Mucosa of descending colon (tissue), 3 donors: ENCODE data around the gene UGT1A8. TPM values are rescaled to one million over a fixed set of nuclear protein-coding genes. Genes with fewer than 3 reads are reported as not detected.
"Not testable (repeated sequence)": the region's sequence is repeated elsewhere in the genome, so short reads cannot be mapped to it uniquely, and the experiment has no call there.

Experiments used
- ATAC-seq: fragments of 200-7000 bp; cut with Tn5 transposase; one replicate; pipeline ENCODE4 v1.9.1; 2020; ENCODE audit warnings: mild to moderate bottlenecking, moderate library complexity
- DNase-seq, 3 donors: peaks; one replicate each; pipeline ENCODE4 v3.0.0-alpha.2; 2020
- H3K36me3 ChIP-seq: fragments of 200-600 bp; one replicate; pipeline ENCODE4 v1.8.0; 2021; ENCODE audit warnings: low read depth, mild to moderate bottlenecking
- H3K4me1 ChIP-seq: fragments of 200-600 bp; one replicate; pipeline ENCODE4 v1.8.0; 2021; ENCODE audit warnings: low read depth, mild to moderate bottlenecking
- H3K4me3 ChIP-seq: fragments of 200-600 bp; one replicate; pipeline ENCODE4 v1.8.0; 2021; ENCODE audit warnings: mild to moderate bottlenecking
- H3K9me3 ChIP-seq: fragments of 200-600 bp; one replicate; pipeline ENCODE4 v1.8.0; 2021; ENCODE audit warnings: mild to moderate bottlenecking
- intact Hi-C, 2 donors: fragments of 100-400 bp; cut with DNase I in 1 of 2; cut with micrococcal nuclease in 1 of 2; formaldehyde crosslinking; loops; one replicate each; pipeline versions ENCODE4 v1.11.0 to v1.11.1; 2022; cut with DNase I, micrococcal nuclease
- total RNA-seq, 3 donors: library from RNA; stranded (reverse); fragmentation: NEBNext Ultra II Directional in 2 of 3; extraction: Animal tissue kit (Norgen Biotek cat#: 25700) in 2 of 3; gene quantifications; one replicate each; pipeline versions ENCODE4 v1.2.1 to v1.2.4, GENCODE V29; 2021 to 2023
- TF ChIP-seq, protein P1 (sequence below): fragments of 200-600 bp; IDR thresholded peaks from one replicate; pipeline ENCODE4 v1.8.0; 2022; ENCODE audit warnings: antibody characterized with exemption, mild to moderate bottlenecking
- donor health status: DM: no; HTN: no; CAD: no; lungs with moderate emphysema.
- donor health status: DM: no; HTN: no; CAD: no.
- donor health status: DM: no; HTN: yes; CAD: no.

The UGT1A8 gene
- total RNA-seq, 3 donors from 2014 or later, result 7.4 to 34.2 (median 12.2) TPM

DNA sequence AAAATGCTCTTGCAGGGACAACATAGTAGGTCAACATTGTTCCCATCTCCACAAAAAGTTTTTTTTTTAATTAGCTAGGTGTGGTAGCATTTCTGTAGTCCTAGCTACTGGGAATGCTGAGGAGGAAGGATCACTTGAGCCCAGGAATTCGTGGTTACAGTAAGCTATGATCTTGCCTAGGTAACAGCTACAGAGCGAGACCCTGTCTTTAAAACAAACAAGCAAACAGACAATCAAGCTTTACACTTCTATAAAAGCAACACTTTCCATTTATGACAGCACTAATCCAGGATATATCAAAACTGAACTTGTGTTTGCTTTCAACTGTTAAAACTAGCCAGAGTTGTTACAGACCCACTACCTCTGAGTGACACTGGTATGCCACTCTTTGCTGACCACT is 123.4 kb downstream of the UGT1A8 start:
- DNase-seq, result no peak
- no peaks in the 10 kb centered on the region for H3K36me3 ChIP-seq
- intact Hi-C loops, result no loop called here
- H3K9me3 ChIP-seq, result no peaks in the 10 kb centered on the region
- no peak overlapping the region for H3K4me3 ChIP-seq
- TF ChIP-seq, protein P1, sequence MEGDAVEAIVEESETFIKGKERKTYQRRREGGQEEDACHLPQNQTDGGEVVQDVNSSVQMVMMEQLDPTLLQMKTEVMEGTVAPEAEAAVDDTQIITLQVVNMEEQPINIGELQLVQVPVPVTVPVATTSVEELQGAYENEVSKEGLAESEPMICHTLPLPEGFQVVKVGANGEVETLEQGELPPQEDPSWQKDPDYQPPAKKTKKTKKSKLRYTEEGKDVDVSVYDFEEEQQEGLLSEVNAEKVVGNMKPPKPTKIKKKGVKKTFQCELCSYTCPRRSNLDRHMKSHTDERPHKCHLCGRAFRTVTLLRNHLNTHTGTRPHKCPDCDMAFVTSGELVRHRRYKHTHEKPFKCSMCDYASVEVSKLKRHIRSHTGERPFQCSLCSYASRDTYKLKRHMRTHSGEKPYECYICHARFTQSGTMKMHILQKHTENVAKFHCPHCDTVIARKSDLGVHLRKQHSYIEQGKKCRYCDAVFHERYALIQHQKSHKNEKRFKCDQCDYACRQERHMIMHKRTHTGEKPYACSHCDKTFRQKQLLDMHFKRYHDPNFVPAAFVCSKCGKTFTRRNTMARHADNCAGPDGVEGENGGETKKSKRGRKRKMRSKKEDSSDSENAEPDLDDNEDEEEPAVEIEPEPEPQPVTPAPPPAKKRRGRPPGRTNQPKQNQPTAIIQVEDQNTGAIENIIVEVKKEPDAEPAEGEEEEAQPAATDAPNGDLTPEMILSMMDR, result no peak
- peaks cover 8% of the 10 kb centered on the region for H3K4me1 ChIP-seq
- ATAC-seq, result peak; percentile 44

DNA sequence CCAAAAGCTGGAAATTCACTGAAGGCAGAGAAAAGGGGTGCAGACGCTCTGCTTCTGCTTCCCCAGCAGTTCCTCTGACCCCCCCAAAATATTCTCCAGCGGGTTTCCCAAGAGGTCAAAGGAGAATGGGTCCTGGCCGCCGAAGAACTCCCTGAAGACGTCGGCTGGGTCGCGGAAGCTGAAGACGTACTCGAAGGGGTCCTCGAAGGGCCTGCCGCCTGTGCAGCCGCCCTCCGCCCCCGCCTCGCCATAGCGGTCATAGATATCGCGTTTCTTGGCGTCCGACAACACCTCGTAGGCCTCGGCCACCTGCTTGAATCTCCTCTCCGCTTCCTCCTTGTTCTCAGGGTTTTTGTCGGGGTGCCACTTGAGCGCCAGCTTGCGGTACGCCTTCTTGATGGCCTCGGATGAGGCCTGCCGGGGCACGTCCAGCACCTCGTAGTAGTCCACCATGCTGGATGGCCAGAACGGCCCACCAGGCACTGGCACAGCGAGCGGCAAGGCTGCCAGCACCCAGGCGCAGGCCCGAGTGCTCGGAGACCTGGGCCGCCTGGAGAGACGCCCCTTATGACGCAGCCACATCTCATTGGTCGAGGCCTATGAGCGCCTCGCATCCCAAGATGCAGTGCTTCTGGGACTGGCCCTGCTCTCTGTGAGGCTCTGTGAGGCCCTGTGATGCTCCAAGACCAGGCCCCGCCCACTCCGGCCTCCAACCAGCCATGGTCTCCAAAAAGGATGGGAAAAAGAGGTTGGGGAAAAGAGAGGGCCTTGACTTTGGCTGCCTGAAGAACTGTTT is 126.2 kb downstream of the UGT1A8 start:
- H3K36me3 ChIP-seq, result no peaks in the 10 kb centered on the region
- ATAC-seq (no peak), DNase-seq (peak in 1 of 3 donors; percentile 51)
- H3K9me3 ChIP-seq, result no peaks in the 10 kb centered on the region
- no peak overlapping the region for H3K4me3 ChIP-seq
- no peaks in the 10 kb centered on the region for H3K4me1 ChIP-seq
- intact Hi-C loops, result no loop called here
- TF ChIP-seq, protein P1, result no peak

DNA sequence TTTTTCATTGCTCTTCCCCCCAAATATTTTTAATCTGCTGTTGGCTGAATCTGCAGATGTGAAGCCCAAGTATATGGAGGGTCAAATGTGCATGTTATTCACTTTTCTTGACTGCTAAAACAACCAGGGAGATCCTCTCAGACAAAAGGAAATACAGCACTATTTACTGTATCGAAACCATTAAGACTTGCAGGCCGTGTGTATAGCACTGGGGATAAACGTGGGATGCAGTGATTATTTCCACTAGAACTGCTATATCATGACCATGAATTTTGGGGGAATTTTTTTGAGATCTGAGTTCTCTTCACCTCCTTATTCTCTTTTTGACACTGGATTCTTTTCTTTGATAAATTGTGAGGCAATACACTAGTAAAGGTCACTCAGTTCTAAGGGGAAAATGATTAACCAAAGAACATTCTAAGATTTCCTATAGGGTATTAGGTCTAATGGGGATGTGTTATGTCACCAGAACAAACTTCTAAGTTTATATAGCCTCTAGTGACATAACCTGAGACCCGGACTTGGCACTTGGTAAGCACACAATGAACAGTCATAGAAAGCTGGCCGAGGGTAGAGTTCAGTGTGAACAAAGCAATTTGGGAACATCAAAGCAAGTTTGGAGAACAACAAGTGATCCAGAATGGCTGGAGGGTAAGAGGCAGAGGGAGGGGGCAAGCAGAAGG is 127.8 kb downstream of the UGT1A8 start:
- Histone ChIP-seq H3K9me3 (no peaks in the 10 kb centered on the region), H3K4me3 (no peak overlapping the region), H3K36me3 (no peaks in the 10 kb centered on the region), H3K4me1 (no peaks in the 10 kb centered on the region)
- DNase-seq, result no peak
- peak; percentile 54 for ATAC-seq
- TF ChIP-seq, protein P1, result no peak
- intact Hi-C loops, result no loop called here

DNA sequence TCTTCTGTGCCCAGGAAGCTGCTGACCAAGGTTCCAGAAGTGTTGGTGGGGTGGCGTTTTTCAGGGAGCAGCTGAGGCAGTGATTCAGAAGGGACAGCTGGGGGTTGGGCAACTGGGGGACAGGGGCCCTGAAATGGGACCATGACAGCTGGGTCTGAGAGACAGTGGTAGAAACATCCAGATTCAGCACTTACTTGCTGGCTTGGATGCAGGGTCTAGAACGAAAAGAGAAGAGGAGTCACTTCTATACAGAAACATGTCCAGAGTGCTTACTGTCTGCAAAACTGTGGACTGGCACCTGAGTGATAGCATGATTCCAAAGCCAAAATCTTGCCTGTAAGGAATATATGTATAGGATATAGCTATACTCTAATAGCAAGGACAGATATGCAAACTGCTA is 128.4 kb downstream of the UGT1A8 start:
- H3K4me3 ChIP-seq, H3K4me1 ChIP-seq, H3K9me3 ChIP-seq, DNase-seq, ATAC-seq, H3K36me3 ChIP-seq, intact Hi-C loops: not testable (repeated sequence)

DNA sequence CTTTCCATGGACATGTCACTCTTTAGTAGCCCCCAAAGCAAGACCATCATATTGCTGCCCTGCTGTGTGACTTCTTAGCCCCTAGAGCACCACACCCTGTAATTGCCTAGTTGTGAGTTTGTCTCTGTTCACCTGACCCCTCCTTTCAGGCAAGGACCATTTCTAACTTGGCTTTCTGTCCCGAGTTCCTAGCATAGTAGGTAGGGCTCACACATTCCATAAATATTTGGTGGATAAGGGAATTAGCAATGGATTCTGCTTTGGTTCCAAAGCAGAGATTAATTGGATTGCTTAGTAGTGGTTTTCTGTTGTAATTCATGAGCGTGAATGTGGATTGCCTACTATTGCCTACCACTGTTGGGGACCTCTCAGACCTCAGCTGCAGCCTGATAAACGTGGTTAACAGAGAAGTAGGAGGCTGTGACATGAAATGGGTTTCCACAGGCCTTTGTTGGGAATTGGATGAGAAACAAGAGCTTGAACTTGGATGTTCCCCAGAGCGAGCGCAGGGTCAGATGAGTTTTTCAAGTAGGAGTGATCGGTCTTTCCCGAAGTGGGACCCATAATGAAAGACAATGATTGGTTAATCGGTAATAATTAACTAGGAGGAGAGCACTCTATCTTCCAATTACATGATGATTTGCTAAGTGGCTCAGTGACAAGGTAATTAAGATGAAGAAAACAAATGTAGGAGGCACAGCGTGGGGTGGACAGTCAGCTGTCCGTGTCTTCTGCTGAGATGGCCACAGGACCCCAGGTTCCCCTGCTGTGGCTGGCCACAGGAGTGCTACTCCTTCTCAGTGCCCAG is 129.2 kb downstream of the UGT1A8 start:
- peaks cover 8% of the 10 kb centered on the region for H3K9me3 ChIP-seq
- intact Hi-C loops, result no loop called here
- H3K36me3 ChIP-seq, result no peaks in the 10 kb centered on the region
- DNase-seq, result no peak
- TF ChIP-seq, protein P1, result no peak
- ATAC-seq, result no peak
- H3K4me3 ChIP-seq, result no peak overlapping the region
- H3K4me1 ChIP-seq, result no peaks in the 10 kb centered on the region

DNA sequence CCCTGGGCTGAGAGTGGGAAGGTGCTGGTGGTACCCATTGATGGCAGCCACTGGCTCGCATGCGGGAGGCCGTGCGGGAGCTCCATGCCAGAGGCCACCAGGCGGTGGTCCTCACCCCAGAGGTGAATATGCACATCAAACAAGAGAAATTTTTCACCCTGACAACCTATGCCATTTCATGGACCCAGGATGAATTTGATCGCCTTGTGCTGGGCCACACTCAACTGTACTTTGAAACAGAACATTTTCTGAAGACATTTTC is 129.8 kb downstream of the UGT1A8 start:
- no peaks in the 10 kb centered on the region for H3K4me1 ChIP-seq
- H3K4me3 ChIP-seq, result no peak overlapping the region
- DNase-seq, result no peak
- intact Hi-C loops, result no loop called here
- H3K9me3 ChIP-seq, result peaks cover 8% of the 10 kb centered on the region
- no peaks in the 10 kb centered on the region for H3K36me3 ChIP-seq
- TF ChIP-seq, protein P1, result no peak
- ATAC-seq, result no peak

DNA sequence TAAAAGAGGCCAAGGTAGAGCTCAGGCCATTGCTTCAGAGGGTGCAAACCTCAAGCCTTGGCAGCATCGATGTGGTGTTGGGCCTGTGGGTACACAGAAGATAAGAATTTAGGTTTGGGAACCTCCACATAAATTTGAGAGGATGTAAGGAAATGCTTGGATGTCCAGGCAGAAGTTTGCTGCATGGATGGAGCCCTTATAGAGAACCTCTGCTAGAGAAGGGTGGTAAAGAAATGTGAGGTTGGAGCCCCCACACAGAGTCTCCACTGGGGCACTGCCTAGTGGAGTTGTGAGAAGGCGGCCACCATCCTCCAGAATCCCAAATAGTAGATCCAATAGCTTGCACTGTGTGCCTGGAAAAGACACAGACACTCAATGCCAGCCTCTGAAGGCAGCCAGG is 133.3 kb downstream of the UGT1A8 start:
- not testable (repeated sequence) for DNase-seq

DNA sequence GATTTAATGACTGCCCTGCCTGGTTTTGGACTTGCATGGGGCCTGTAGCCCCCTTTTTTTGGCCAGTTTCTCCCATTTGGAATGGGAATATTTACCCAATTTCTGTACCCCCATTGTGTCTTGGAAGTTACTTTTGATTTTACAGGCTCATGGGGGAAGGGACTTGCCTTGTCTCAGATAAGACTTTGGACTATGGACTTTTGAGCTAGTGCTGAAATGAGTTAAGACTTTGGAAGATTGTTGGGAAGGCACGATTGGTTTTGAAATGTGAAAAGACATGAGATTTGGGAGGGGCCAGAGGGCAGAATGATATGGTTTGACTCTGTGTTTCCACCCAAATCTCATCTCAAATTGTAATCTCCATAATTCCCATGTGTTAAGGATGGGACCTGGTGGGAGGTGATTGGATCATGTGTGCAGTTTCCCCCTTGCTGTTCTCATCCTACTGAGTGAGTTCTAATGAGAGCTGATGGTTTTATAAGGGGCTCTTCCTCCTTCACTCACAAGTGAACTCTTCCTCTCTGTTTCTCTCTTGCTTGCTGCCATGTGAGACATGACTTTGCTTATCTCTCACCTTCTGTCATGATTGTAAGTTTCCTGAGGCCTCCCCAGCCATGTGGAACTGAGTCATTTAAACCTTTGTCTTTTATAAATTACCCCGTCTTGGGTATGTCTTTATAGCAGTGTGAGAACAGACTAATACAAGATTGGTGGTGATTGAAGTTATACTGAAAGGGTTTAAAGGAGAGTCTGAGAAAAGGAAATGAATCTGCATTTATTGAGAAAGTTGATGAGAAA is 134.0 kb downstream of the UGT1A8 start:
- intact Hi-C loops, H3K9me3 ChIP-seq, DNase-seq, H3K36me3 ChIP-seq, H3K4me1 ChIP-seq, H3K4me3 ChIP-seq: not testable (repeated sequence)
- peak; percentile 65 for ATAC-seq

More for the DNA sequence above, 133.3 kb downstream of the UGT1A8 start:
- H3K36me3 ChIP-seq, H3K9me3 ChIP-seq, H3K4me3 ChIP-seq, H3K4me1 ChIP-seq, ATAC-seq, intact Hi-C loops: not testable (repeated sequence)
